ENCODE data around the gene CCNY. TPM values are rescaled to one million over a fixed set of nuclear protein-coding genes. Genes with fewer than 3 reads are reported as not detected.

The CCNY gene
- polyA plus RNA-seq, 2 of the 4 experiments (the other 2 are of a cell fraction), result 28.1 to 55.5 TPM

DNA sequence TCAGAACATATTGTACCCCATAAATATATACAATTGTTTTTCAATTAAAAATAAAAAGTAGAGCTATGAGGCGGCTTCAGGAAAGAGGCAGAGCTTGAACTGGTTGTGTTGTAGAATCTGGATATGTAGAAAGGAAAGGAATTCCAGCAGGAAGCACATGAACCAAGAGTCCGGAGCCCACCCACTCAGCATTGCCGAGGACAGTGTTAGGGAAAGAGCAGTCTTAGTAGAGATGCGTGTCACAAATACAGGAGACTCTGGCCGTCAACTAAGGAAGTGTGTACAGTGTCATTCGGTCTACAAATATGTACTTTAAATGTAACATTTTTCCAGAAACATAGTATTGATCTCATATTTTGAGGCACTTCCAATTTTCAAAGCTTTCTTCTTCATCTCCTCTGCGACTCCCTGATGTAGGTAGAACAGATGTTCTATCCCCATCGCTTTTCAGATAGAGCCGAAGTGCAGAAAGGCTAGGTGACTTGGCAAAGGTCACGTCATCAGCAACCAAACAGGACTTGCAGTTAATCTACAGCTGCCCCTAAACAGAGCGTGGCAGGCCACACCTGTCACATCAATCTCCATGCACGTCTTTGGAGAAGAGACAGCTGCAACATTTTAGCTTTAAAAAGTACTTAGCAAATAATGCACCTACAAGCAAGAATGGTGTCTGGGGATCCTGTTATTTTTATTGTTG is 243.6 kb downstream of the CCNY start:
- ChIA-PET CTCF (interaction anchor here (0.8 to 2.4 kb wide), 6 partner anchors 15 to 341 kb away, joined by 3 to 12 read pairs (median 3); no protein-coding TSS in a partner anchor), POLR2A (no interaction called here)
- no peak overlapping the region for H3K27ac ChIP-seq
- no peak overlapping the region for H3K4me2 ChIP-seq
- WGBS (ENCODE audit: missing lambda C conversion rate), result 77% methylated on average over 12 of the region's 12 CpGs
- TF ChIP-seq TFCP2L1 (CRISPR knock-in tag; IDR thresholded peaks at IDR 0.05) (no peak), CHD4 (IDR thresholded peaks at IDR 0.05; ENCODE audit: borderline replicate concordance) (no peak), POLR2AphosphoS2 (conservative IDR thresholded peaks at IDR 0.05; ENCODE audit: low read length) (no peak), CBX2 (IDR thresholded peaks at IDR 0.05; ENCODE audit: borderline replicate concordance, low read depth) (no peak)
- TF ChIP-seq, protein P1, sequence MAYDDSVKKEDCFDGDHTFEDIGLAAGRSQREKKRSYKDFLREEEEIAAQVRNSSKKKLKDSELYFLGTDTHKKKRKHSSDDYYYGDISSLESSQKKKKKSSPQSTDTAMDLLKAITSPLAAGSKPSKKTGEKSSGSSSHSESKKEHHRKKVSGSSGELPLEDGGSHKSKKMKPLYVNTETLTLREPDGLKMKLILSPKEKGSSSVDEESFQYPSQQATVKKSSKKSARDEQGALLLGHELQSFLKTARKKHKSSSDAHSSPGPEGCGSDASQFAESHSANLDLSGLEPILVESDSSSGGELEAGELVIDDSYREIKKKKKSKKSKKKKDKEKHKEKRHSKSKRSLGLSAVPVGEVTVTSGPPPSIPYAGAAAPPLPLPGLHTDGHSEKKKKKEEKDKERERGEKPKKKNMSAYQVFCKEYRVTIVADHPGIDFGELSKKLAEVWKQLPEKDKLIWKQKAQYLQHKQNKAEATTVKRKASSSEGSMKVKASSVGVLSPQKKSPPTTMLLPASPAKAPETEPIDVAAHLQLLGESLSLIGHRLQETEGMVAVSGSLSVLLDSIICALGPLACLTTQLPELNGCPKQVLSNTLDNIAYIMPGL (CRISPR knock-in tag; IDR thresholded peaks at IDR 0.05; ENCODE audit: borderline replicate concordance), result no peak
- no peak overlapping the region for H3K4me3 ChIP-seq
- DNase-seq (ENCODE audit: low read depth in 1 of 2, low spot score in 1 of 2) (no peak), FAIRE-seq (no peak), ATAC-seq (no peak)
- no peaks in the 10 kb centered on the region for H3K9me3 ChIP-seq
- H3K4me1 ChIP-seq, result no peaks in the 10 kb centered on the region

DNA sequence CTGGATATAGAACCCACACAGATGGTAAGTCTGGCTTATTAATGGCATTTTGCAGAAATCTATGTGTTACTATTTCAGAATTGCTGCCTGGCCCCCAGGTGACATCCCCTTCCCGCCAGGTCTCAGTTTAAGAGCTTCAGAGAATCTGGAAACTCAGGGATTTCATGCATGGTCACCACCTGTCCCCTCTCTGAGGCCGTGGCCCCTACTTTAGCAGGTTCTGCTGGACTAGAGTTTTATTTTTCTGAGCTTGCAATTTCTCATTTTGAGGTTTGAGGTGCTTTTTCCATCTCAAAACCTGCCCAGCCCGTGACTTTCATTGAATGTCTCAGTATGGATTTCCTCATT is 244.1 kb downstream of the CCNY start:
- Histone ChIP-seq H3K27ac (no peak overlapping the region), H3K4me2 (no peak overlapping the region), H3K9me3 (no peaks in the 10 kb centered on the region), H3K4me1 (no peaks in the 10 kb centered on the region), H3K4me3 (no peak overlapping the region)
- DNase-seq (ENCODE audit: low read depth in 1 of 2, low spot score in 1 of 2) (no peak), ATAC-seq (no peak), FAIRE-seq (no peak)
- 55% methylated on average over 3 of the region's 3 CpGs for WGBS (ENCODE audit: missing lambda C conversion rate)
- CTCF ChIA-PET, result interaction anchor here (0.6 to 2.4 kb wide), 5 partner anchors 16 to 328 kb away, joined by 3 to 12 read pairs (median 3); no protein-coding TSS in a partner anchor
- TF ChIP-seq TFCP2L1 (CRISPR knock-in tag; IDR thresholded peaks at IDR 0.05) (no peak), POLR2A (IDR thresholded peaks at IDR 0.05; ENCODE audit: low read length) (no peak), CHD4 (IDR thresholded peaks at IDR 0.05; ENCODE audit: borderline replicate concordance) (no peak), EP300 (IDR thresholded peaks at IDR 0.05) (no peak), GATA3 (IDR thresholded peaks at IDR 0.05; ENCODE audit: borderline replicate concordance) (no peak), MAFK (IDR thresholded peaks at IDR 0.05; ENCODE audit: partially characterized antibody) (no peak), ZSCAN20 (CRISPR knock-in tag; IDR thresholded peaks at IDR 0.05) (no peak), NFE2L2 (conservative IDR thresholded peaks at IDR 0.05; ENCODE audit: low read length) (no peak), TP53 (CRISPR knock-in tag; IDR thresholded peaks at IDR 0.05) (no peak), RCOR1 (IDR thresholded peaks at IDR 0.05; ENCODE audit: low read depth, low read length) (no peak), ZNF302 (CRISPR knock-in tag; IDR thresholded peaks at IDR 0.05) (no peak)
- TF ChIP-seq, protein P2, sequence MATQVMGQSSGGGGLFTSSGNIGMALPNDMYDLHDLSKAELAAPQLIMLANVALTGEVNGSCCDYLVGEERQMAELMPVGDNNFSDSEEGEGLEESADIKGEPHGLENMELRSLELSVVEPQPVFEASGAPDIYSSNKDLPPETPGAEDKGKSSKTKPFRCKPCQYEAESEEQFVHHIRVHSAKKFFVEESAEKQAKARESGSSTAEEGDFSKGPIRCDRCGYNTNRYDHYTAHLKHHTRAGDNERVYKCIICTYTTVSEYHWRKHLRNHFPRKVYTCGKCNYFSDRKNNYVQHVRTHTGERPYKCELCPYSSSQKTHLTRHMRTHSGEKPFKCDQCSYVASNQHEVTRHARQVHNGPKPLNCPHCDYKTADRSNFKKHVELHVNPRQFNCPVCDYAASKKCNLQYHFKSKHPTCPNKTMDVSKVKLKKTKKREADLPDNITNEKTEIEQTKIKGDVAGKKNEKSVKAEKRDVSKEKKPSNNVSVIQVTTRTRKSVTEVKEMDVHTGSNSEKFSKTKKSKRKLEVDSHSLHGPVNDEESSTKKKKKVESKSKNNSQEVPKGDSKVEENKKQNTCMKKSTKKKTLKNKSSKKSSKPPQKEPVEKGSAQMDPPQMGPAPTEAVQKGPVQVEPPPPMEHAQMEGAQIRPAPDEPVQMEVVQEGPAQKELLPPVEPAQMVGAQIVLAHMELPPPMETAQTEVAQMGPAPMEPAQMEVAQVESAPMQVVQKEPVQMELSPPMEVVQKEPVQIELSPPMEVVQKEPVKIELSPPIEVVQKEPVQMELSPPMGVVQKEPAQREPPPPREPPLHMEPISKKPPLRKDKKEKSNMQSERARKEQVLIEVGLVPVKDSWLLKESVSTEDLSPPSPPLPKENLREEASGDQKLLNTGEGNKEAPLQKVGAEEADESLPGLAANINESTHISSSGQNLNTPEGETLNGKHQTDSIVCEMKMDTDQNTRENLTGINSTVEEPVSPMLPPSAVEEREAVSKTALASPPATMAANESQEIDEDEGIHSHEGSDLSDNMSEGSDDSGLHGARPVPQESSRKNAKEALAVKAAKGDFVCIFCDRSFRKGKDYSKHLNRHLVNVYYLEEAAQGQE (IDR thresholded peaks at IDR 0.05), result no peak
- TF ChIP-seq, protein P3, sequence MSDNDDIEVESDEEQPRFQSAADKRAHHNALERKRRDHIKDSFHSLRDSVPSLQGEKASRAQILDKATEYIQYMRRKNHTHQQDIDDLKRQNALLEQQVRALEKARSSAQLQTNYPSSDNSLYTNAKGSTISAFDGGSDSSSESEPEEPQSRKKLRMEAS (IDR thresholded peaks at IDR 0.05), result no peak
- POLR2A ChIA-PET, result no interaction called here

DNA sequence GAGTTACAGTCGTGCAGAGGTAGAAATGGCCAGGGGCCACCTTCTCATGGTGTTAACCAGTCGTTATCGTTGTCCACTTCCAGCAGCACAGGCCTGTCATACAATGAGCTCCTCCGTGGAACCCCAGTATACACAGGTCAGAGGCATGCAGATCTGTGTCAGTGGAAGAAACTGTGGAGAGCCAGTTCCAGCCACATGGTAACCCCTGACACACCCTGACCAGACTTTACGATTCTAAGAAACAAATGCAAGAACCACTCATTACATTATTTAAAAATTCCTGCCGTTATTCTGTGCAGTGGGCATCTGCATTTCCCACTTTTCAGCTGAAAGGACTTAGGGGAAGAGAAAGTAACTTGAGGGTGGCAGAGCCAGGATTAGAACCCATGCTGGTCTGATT is 245.3 kb downstream of the CCNY start:
- Histone ChIP-seq H3K4me2 (no peak overlapping the region), H3K4me1 (no peaks in the 10 kb centered on the region), H3K9me3 (no peaks in the 10 kb centered on the region), H3K4me3 (no peak overlapping the region), H3K27ac (no peak overlapping the region)
- POLR2A ChIA-PET, result no interaction called here
- ATAC-seq, result no peak
- no peak for FAIRE-seq
- TF ChIP-seq HDAC2 (IDR thresholded peaks at IDR 0.05), result no peak
- TF ChIP-seq TP53 (CRISPR knock-in tag; IDR thresholded peaks at IDR 0.05), result no peak
- no peak for TF ChIP-seq RNF2 (IDR thresholded peaks at IDR 0.05; ENCODE audit: borderline replicate concordance, low read depth)
- no peak for TF ChIP-seq MYC (IDR thresholded peaks at IDR 0.05; ENCODE audit: borderline replicate concordance, low read length)
- no peak for TF ChIP-seq NFE2L2 (conservative IDR thresholded peaks at IDR 0.05; ENCODE audit: low read length)
- TF ChIP-seq CHD2 (IDR thresholded peaks at IDR 0.05; ENCODE audit: low read length, partially characterized antibody), result no peak
- TF ChIP-seq ZC3H11A (IDR thresholded peaks at IDR 0.05), result no peak
- TF ChIP-seq CBX2 (IDR thresholded peaks at IDR 0.05; ENCODE audit: borderline replicate concordance, low read depth), result no peak
- no peak for TF ChIP-seq POLR2A (IDR thresholded peaks at IDR 0.05; ENCODE audit: low read length)
- CTCF ChIA-PET, result interaction anchor here (2.2 to 2.4 kb wide), 2 partner anchors 19 to 33 kb away, joined by 8 to 12 read pairs; no protein-coding TSS in a partner anchor
- no peak for DNase-seq (ENCODE audit: low read depth in 1 of 2, low spot score in 1 of 2)
- 86% methylated on average over 6 of the region's 6 CpGs for WGBS (ENCODE audit: missing lambda C conversion rate)
